GM12873 (cell line): ENCODE results near the gene HEXIM2.

Experiments
- CTCF ChIP-seq: IDR thresholded peaks from 2 replicates; pipeline ENCODE4 v1.5.1; 2012; ENCODE audit warnings: low read depth, mild to moderate bottlenecking, moderate library complexity, low read length, control low read depth; ENCODE audit not compliant: insufficient read depth; ENCODE audit errors: missing control alignments

The HEXIM2 gene

GRCh38 chr17:45123076-45123770 lies 38.5 kb upstream of the HEXIM2 start:
- TF ChIP-seq CTCF = no peak

- TF ChIP-seq CTCF = no peak
Observed at GRCh38 chr17:45123930-45124796, 37.5 kb upstream of the HEXIM2 start.

- no peak for TF ChIP-seq CTCF
Observed at GRCh38 chr17:45125509-45125908, 36.2 kb upstream of the HEXIM2 start.

GRCh38 chr17:45127207-45127547 lies 34.5 kb upstream of the HEXIM2 start:
- no peak for TF ChIP-seq CTCF

- TF ChIP-seq CTCF = no peak
Observed at GRCh38 chr17:45127548-45128300, 34.0 kb upstream of the HEXIM2 start.

- TF ChIP-seq CTCF = no peak
Observed at GRCh38 chr17:45128331-45128730, 33.3 kb upstream of the HEXIM2 start.

GRCh38 chr17:45128989-45129388 lies 32.7 kb upstream of the HEXIM2 start:
- no peak for TF ChIP-seq CTCF
